Tibial artery (tissue), 4 donors: ENCODE measurements around the gene BPI.

Source experiments
- DNase-seq, 2 donors: peaks; one replicate each; pipeline ENCODE4 v3.0.0-alpha.2; 2019
- H3K27ac ChIP-seq, 2 donors: fragments of 200-600 bp; sonication (generic) in 1 of 2; 1 replicate in 1 of 2; 2 replicates in 1 of 2; pipeline ENCODE4 v1.5.1; 2018 to 2019; ENCODE audit warnings: mild to moderate bottlenecking in 1 of 2
- H3K27me3 ChIP-seq, 2 donors: fragments of 200-600 bp; sonication (generic) in 1 of 2; one replicate each; pipeline versions ENCODE4 v1.5.1 to v1.6.0; 2016 to 2019
- H3K36me3 ChIP-seq, 3 donors: fragments of 200-600 bp; sonication (generic) in 2 of 3; one replicate each; pipeline ENCODE4 v1.5.1; 2016 to 2019; ENCODE audit warnings: mild to moderate bottlenecking in 2 of 3
- H3K4me1 ChIP-seq, 4 donors: fragments of 200-600 bp; sonication (generic) in 2 of 4; 1 replicate in 3 of 4; 2 replicates in 1 of 4; pipeline ENCODE4 v1.5.1; 2016 to 2019
- H3K4me3 ChIP-seq, 2 donors: fragments of 200-600 bp; sonication (generic) in 1 of 2; 1 replicate in 1 of 2; 2 replicates in 1 of 2; pipeline ENCODE4 v1.5.1; 2018 to 2019; ENCODE audit warnings: mild to moderate bottlenecking in 2 of 2
- H3K9me3 ChIP-seq, 3 donors: fragments of 200-600 bp; sonication (generic) in 1 of 3; one replicate each; pipeline ENCODE4 v1.5.1; 2016 to 2019
- CTCF ChIP-seq, 2 experiments: fragments of 200-600 bp in 1 of 2; fragments of 450-650 bp in 1 of 2; IDR thresholded peaks; one replicate each; pipeline ENCODE4 v1.5.1; 2017 to 2019; ENCODE audit warnings: antibody characterized with exemption in 2 of 2, mild to moderate bottlenecking in 1 of 2, moderate library complexity in 1 of 2
- intact Hi-C: fragments of 100-400 bp; cut with DNase I; formaldehyde crosslinking; loops from one replicate; pipeline ENCODE4 v1.15.0; 2023; ENCODE audit warnings: low total_unique reads

BPI gene

DNA sequence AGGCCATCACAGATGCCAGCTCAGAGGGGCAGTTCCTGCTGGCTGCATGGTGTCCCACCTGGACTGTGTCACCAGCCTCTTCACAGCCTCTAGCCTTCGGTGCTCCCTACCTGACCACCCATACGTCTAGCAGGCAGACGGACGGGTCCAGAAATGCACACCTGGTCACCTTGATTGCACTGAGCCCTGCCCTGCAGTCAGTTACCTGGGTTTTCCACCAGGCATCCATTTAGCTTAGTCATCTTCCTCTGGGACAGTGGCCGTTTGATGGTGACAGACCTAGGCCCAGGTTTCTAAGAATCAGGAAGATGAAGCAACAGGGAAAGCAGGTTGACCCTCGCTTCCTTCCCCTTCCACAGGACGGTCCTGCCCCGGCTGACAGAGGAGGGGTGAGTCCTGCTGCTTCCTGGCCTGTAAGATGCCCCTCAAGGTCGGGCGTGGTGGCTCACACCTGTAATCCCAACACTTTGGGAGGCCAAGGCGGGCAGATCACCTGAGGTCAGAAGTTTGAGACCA lies 9.8 kb upstream of the BPI start:
- DNase-seq: no peak
- H3K36me3 ChIP-seq: no peaks in the 10 kb centered on the region
- peaks cover 0 to 16% (median 12%) of the 10 kb centered on the region in 4 donors for H3K4me1 ChIP-seq
- H3K9me3 ChIP-seq: no peaks in the 10 kb centered on the region
- intact Hi-C loops: loop anchor here (10.0 kb wide), 1 partner anchor 49 kb away; no protein-coding TSS in a partner anchor
- no peak overlapping the region for H3K27ac ChIP-seq
- no peak for TF ChIP-seq CTCF (IDR thresholded peaks at IDR 0.05)
- no peak overlapping the region for H3K4me3 ChIP-seq
- no peaks in the 10 kb centered on the region for H3K27me3 ChIP-seq

GRCh38 chr20:38295811-38296210 lies 8.1 kb upstream of the BPI start:
- intact Hi-C loops: loop anchor here (10.0 kb wide), 1 partner anchor 51 kb away; no protein-coding TSS in a partner anchor
- TF ChIP-seq CTCF (IDR thresholded peaks at IDR 0.05): no peak
- Histone ChIP-seq H3K4me3 (no peak overlapping the region), H3K27me3 (no peaks in the 10 kb centered on the region), H3K36me3 (no peaks in the 10 kb centered on the region), H3K27ac (no peak overlapping the region), H3K4me1 (peaks cover 0 to 22% (median 18%) of the 10 kb centered on the region in 4 donors), H3K9me3 (no peaks in the 10 kb centered on the region)
- no peak for DNase-seq

GRCh38 chr20:38296433-38296832 lies 7.5 kb upstream of the BPI start:
- TF ChIP-seq CTCF (IDR thresholded peaks at IDR 0.05): no peak
- no peak for DNase-seq
- H3K9me3 ChIP-seq: no peaks in the 10 kb centered on the region
- no peaks in the 10 kb centered on the region for H3K27me3 ChIP-seq
- H3K4me1 ChIP-seq: peaks cover 0 to 17% (median 13%) of the 10 kb centered on the region in 4 donors
- no peak overlapping the region for H3K27ac ChIP-seq
- no peak overlapping the region for H3K4me3 ChIP-seq
- H3K36me3 ChIP-seq: no peaks in the 10 kb centered on the region
- intact Hi-C loops: loop anchor here (10.0 kb wide), 1 partner anchor 52 kb away; no protein-coding TSS in a partner anchor

DNA sequence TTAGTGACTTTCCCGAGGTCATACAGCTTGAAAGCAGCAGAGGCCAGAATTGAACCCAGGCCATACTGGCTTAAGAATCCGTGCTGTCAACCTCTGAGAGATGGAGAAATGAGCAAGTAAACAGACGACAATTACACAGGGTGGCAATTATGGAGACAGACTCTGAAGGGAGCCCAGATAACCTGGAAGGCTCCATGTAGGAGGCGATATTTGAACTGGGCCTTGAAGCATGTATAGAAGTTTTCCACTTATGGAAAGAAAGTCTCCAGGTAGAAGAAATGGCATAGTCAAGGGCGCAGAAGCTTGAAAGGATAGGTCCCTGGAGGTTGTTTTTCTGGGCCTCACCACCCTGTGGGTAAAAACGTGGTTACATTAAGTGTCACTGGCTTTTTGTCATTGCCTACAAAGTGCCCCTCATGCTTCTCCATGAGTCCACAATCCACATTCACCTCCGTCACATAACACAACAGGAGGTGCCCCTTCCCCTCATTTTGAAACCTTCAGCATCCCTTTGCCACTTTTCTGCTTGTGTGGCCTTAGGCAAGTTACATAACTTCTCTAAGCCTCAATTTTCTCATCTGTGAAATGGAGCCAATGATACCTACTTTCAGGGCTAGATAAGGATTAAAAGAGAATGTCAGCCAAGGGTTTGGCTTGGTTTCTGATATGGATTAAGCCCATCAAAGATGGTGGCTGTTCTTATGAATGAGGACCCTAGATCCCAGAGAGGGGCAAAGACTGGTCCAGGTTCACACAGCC lies 5.9 kb upstream of the BPI start:
- Histone ChIP-seq H3K27ac (peak overlapping the region; percentile 83 to 84), H3K27me3 (peaks cover 0 to 5% of the 10 kb centered on the region in 2 donors), H3K4me1 (peaks cover 0 to 17% (median 13%) of the 10 kb centered on the region in 4 donors), H3K9me3 (no peaks in the 10 kb centered on the region), H3K36me3 (no peaks in the 10 kb centered on the region), H3K4me3 (no peak overlapping the region)
- intact Hi-C loops: loop anchor here (10.0 kb wide), 1 partner anchor 53 kb away; no protein-coding TSS in a partner anchor
- no peak for TF ChIP-seq CTCF (IDR thresholded peaks at IDR 0.05)
- DNase-seq: no peak

- no peak for TF ChIP-seq CTCF (IDR thresholded peaks at IDR 0.05)
- Histone ChIP-seq H3K4me3 (no peak overlapping the region), H3K36me3 (no peaks in the 10 kb centered on the region), H3K9me3 (no peaks in the 10 kb centered on the region), H3K27ac (peak overlapping the region; percentile 83 to 84), H3K27me3 (peaks cover 0 to 6% of the 10 kb centered on the region in 2 donors), H3K4me1 (peaks cover 0 to 17% (median 13%) of the 10 kb centered on the region in 4 donors)
- peak; percentile 92 to 97 for DNase-seq
- intact Hi-C loops: loop anchor here (10.0 kb wide), 1 partner anchor 54 kb away; no protein-coding TSS in a partner anchor
Measured at GRCh38 chr20:38298768-38299288, 5.1 kb upstream of the BPI start.
